HepG2 (cell line): Measurements from ENCODE around the gene NIP7. TPM values are rescaled to one million over a fixed set of nuclear protein-coding genes. Genes with fewer than 3 reads are reported as not detected.

Experiments used
- ADNP ChIP-seq: sonication (generic); formaldehyde crosslinking; IDR thresholded peaks from 2 replicates; pipeline ENCODE4 v1.4.0; 2020; ENCODE audit warnings: missing genetic modification reagents
- EP300 ChIP-seq, 3 experiments: sonication (generic) in 1 of 3; formaldehyde crosslinking in 1 of 3; IDR thresholded peaks; 2 replicates each; pipeline versions ENCODE4 v1.5.1 to v1.6.1; 2011 to 2020; ENCODE audit warnings: low read depth in 2 of 3, low read length in 2 of 3, borderline replicate concordance in 1 of 3, improper control_type of control experiment in 1 of 3, mild to moderate bottlenecking in 1 of 3, missing genetic modification reagents in 1 of 3, moderate library complexity in 1 of 3
- FOXK2 ChIP-seq: fragments of 450-650 bp; IDR thresholded peaks from 2 replicates; pipeline ENCODE4 v1.6.1; 2016
- HDAC1 ChIP-seq: sonication (generic); formaldehyde crosslinking; IDR thresholded peaks from 2 replicates; pipeline ENCODE4 v1.5.1; 2020; ENCODE audit warnings: mild to moderate bottlenecking, missing genetic modification reagents
- HES4 ChIP-seq: sonication (generic); formaldehyde crosslinking; IDR thresholded peaks from 2 replicates; pipeline ENCODE4 v1.9.0; 2021; ENCODE audit warnings: mild to moderate bottlenecking, missing genetic modification reagents, borderline replicate concordance
- HMGA1 ChIP-seq: sonication (generic); formaldehyde crosslinking; conservative IDR thresholded peaks from 2 replicates; pipeline ENCODE4 v1.4.0; 2020; ENCODE audit warnings: missing genetic modification reagents
- HNRNPL ChIP-seq: fragments of 200-400 bp; formaldehyde crosslinking; IDR thresholded peaks from 2 replicates; pipeline ENCODE4 v1.6.1; 2017; ENCODE audit warnings: mild to moderate bottlenecking, low read depth, low read length
- HOXA7 ChIP-seq: sonication (generic); formaldehyde crosslinking; IDR thresholded peaks from 2 replicates; pipeline ENCODE4 v1.8.1; 2022; ENCODE audit warnings: mild to moderate bottlenecking, missing genetic modification reagents, moderate library complexity
- MBD4 ChIP-seq: IDR thresholded peaks from 2 replicates; pipeline ENCODE4 v1.6.1; 2012; ENCODE audit warnings: low read length, inconsistent platforms, borderline replicate concordance
- MIXL1 ChIP-seq: IDR thresholded peaks from 2 replicates; pipeline ENCODE4 v1.6.1; 2016
- PRMT3 ChIP-seq: sonication (generic); formaldehyde crosslinking; IDR thresholded peaks from 2 replicates; pipeline ENCODE4 v1.8.1; 2022; ENCODE audit warnings: low read depth, mild to moderate bottlenecking, moderate library complexity, missing genetic modification reagents, borderline replicate concordance
- RBFOX2 ChIP-seq: fragments of 200-400 bp; formaldehyde crosslinking; IDR thresholded peaks from 2 replicates; pipeline ENCODE4 v1.6.1; 2017; ENCODE audit warnings: low read depth, mild to moderate bottlenecking, low read length
- RFX5 ChIP-seq: IDR thresholded peaks from 2 replicates; pipeline ENCODE4 v1.6.1; 2011; ENCODE audit warnings: low read depth, low read length, improper control_type of control experiment
- RFXANK ChIP-seq: IDR thresholded peaks from 2 replicates; pipeline ENCODE4 v1.6.1; 2016
- RXRA ChIP-seq: sonication (generic); formaldehyde crosslinking; IDR thresholded peaks from 2 replicates; pipeline ENCODE4 v1.5.1; 2020; ENCODE audit warnings: missing genetic modification reagents
- SALL1 ChIP-seq: sonication (generic); formaldehyde crosslinking; IDR thresholded peaks from 2 replicates; pipeline ENCODE4 v1.8.0; 2022; ENCODE audit warnings: mild to moderate bottlenecking, missing genetic modification reagents
- SMYD3 ChIP-seq: sonication (generic); formaldehyde crosslinking; IDR thresholded peaks from 2 replicates; pipeline ENCODE4 v1.8.1; 2023; ENCODE audit warnings: mild to moderate bottlenecking, missing genetic modification reagents
- SRSF9 ChIP-seq: fragments of 200-400 bp; formaldehyde crosslinking; IDR thresholded peaks from 2 replicates; pipeline ENCODE4 v1.6.1; 2018; ENCODE audit warnings: borderline replicate concordance, mild to moderate bottlenecking, low read depth, low read length; ENCODE audit not compliant: insufficient read depth, poor library complexity, severe bottlenecking
- TBP ChIP-seq: sonication (generic); formaldehyde crosslinking; IDR thresholded peaks from 2 replicates; pipeline ENCODE4 v1.5.0; 2020; ENCODE audit warnings: missing genetic modification reagents
- ZFP36L1 ChIP-seq: sonication (generic); formaldehyde crosslinking; IDR thresholded peaks from 2 replicates; pipeline ENCODE4 v1.8.0; 2022; ENCODE audit warnings: mild to moderate bottlenecking, missing genetic modification reagents, moderate library complexity
- ZKSCAN1 ChIP-seq: fragments of 150-350 bp; IDR thresholded peaks from 2 replicates; pipeline ENCODE4 v1.6.1; 2014; ENCODE audit warnings: low read length
- ZNF24 ChIP-seq: fragments of 450-650 bp; IDR thresholded peaks from 2 replicates; pipeline ENCODE4 v1.6.1; 2017; ENCODE audit warnings: antibody characterized with exemption, mild to moderate bottlenecking
- ZNF281 ChIP-seq: sonication (generic); formaldehyde crosslinking; IDR thresholded peaks from 2 replicates; pipeline ENCODE4 v1.4.0; 2020; ENCODE audit warnings: missing genetic modification reagents, borderline replicate concordance
- ZNF282 ChIP-seq: fragments of 450-650 bp; IDR thresholded peaks from 2 replicates; pipeline ENCODE4 v1.6.1; 2018; ENCODE audit not compliant: partially characterized antibody
- ZNF552 ChIP-seq: sonication (generic); formaldehyde crosslinking; IDR thresholded peaks from 2 replicates; pipeline ENCODE4 v1.9.0; 2022; ENCODE audit warnings: missing genetic modification reagents, mild to moderate bottlenecking, borderline replicate concordance
- ZNF570 ChIP-seq: sonication (generic); formaldehyde crosslinking; IDR thresholded peaks from 2 replicates; pipeline ENCODE4 v1.4.0; 2020; ENCODE audit warnings: mild to moderate bottlenecking, missing genetic modification reagents, borderline replicate concordance
- ZNF740 ChIP-seq: sonication (generic); formaldehyde crosslinking; IDR thresholded peaks from 2 replicates; pipeline ENCODE4 v1.4.0; 2020; ENCODE audit warnings: missing genetic modification reagents
- ZNF83 ChIP-seq: sonication (generic); formaldehyde crosslinking; IDR thresholded peaks from 2 replicates; pipeline ENCODE4 v1.4.0; 2020; ENCODE audit warnings: missing genetic modification reagents, mild to moderate bottlenecking, borderline replicate concordance
- polyA plus RNA-seq, 8 experiments: library from polyadenylated mRNA; depleted of rRNA in 3 of 8; stranded (reverse) in 7 of 8; unstranded in 1 of 8; fragments of >200 nt; fragmentation: Illumina TruSeq in 4 of 8; extraction: Trizol in 4 of 8; gene quantifications; 2 replicates each; pipeline versions ENCODE4 v1.2.1 to v1.2.3, GENCODE V29; 2011 to 2016; ENCODE audit warnings: low read depth in 4 of 8, missing spikeins in 1 of 8, mixed read lengths in 1 of 8; ENCODE audit not compliant: insufficient read depth in 1 of 8
- total RNA-seq, 5 experiments: library from RNA; depleted of rRNA; stranded (reverse); fragments of >200 nt; fragmentation: Illumina TruSeq; extraction: Trizol; gene quantifications; 2 replicates each; pipeline ENCODE4 v1.2.3, GENCODE V29; 2016; ENCODE audit warnings: low read depth in 1 of 5

The NIP7 gene
- total and polyA plus RNA-seq, 2 of the 13 experiments (the other 11 are each of a cell fraction or from before 2014, with no cell fraction given) = 15.3 to 114 TPM

- TF ChIP-seq EP300 (IDR thresholded peaks at IDR 0.05; ENCODE audit: low read depth in 2 of 2, low read length in 2 of 2) = peak in 1 of 2 experiments; percentile 14; a peak in 1 of 4 replicates
- TF ChIP-seq EP300 (CRISPR knock-in tag; IDR thresholded peaks at IDR 0.05; ENCODE audit: borderline replicate concordance) = no peak
- TF ChIP-seq MBD4 = no peak
- no peak for TF ChIP-seq PRMT3 (CRISPR knock-in tag)
- peak; percentile 37; the same call in 1 of the 2 replicates for TF ChIP-seq HDAC1 (CRISPR knock-in tag)
- no peak for TF ChIP-seq SRSF9
- no peak for TF ChIP-seq MIXL1 (CRISPR knock-in tag)
- no peak; the same call in 1 of the 2 replicates for TF ChIP-seq FOXK2
- TF ChIP-seq HOXA7 (CRISPR knock-in tag) = no peak
- TF ChIP-seq ZNF281 (CRISPR knock-in tag) = no peak
- TF ChIP-seq HNRNPL = no peak
- TF ChIP-seq HES4 (CRISPR knock-in tag) = no peak
- TF ChIP-seq SMYD3 (CRISPR knock-in tag) = no peak
- no peak for TF ChIP-seq RFXANK
- TF ChIP-seq ZNF552 = no peak
- peak; percentile 16; the same call in 1 of the 2 replicates for TF ChIP-seq SALL1 (CRISPR knock-in tag)
- no peak for TF ChIP-seq ADNP (CRISPR knock-in tag)
- TF ChIP-seq RBFOX2 = no peak
- no peak for TF ChIP-seq ZFP36L1 (CRISPR knock-in tag)
- peak; percentile 50; the same call in 1 of the 2 replicates for TF ChIP-seq RXRA (CRISPR knock-in tag)
- no peak for TF ChIP-seq ZNF24
- no peak for TF ChIP-seq RFX5
- no peak for TF ChIP-seq ZKSCAN1
- no peak for TF ChIP-seq TBP (CRISPR knock-in tag)
- no peak for TF ChIP-seq ZNF83
- TF ChIP-seq ZNF570 (CRISPR knock-in tag) = no peak
- TF ChIP-seq ZNF282 = no peak
- no peak for TF ChIP-seq HMGA1 (CRISPR knock-in tag)
- TF ChIP-seq ZNF740 = no peak
These were observed 37.0 kb downstream of the NIP7 start (continued) for GRCh38 chr16:69376393-69377059.
